Measurements from ENCODE around the gene ERRFI1. TPM values are rescaled to one million over a fixed set of nuclear protein-coding genes. Genes with fewer than 3 reads are reported as not detected.
A peak's percentile ranks its signal among the peaks of the same experiment; 100 is the strongest.

Gene ERRFI1
- total RNA-seq, 2 experiments from 2014 or later: 1.6 to 2.2 TPM

DNA sequence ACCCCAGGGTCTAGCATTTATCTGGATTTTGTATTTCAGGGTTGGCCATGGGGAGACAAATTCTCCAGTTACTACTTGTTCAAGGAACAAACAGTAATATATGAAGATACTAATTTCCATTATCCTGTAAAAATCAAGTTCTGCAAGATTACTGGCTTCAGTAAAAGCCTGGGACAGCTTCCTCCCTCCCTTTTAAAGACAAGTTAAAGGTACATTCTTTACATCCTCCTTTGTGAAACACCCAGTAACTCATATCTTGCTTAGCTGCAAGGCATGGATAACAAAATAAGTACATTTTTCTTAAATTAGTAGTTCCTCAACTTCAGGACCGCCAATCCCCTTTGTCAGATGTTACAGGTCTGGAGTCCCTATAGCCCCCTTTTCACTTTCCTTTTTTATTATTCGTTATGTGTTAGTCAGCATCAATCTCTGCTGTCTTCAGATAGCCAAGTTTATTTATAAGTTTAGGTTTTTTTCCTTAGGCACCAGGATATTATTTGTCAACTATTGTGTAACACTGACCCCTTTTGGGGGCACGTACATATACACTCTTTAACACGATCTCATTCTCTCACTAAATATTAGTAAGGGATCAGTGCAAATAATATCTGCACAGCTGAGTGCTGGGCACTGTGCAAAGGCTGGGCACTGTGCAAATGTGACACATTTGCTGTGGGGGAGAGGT lies 9.8 kb downstream of the ERRFI1 start:
- ChIA-PET CTCF (interaction anchor here (0.7 to 10.2 kb wide), 33 partner anchors 8 to 620 kb away, joined by 3 to 120 read pairs (median 6); partner anchors contain the start of gene SLC45A1), POLR2A (no interaction called here)
- DNase-seq (no peak), ATAC-seq (no peak)
- no peak overlapping the region for H3K27ac Mint-ChIP-seq
- TF ChIP-seq, protein P1, sequence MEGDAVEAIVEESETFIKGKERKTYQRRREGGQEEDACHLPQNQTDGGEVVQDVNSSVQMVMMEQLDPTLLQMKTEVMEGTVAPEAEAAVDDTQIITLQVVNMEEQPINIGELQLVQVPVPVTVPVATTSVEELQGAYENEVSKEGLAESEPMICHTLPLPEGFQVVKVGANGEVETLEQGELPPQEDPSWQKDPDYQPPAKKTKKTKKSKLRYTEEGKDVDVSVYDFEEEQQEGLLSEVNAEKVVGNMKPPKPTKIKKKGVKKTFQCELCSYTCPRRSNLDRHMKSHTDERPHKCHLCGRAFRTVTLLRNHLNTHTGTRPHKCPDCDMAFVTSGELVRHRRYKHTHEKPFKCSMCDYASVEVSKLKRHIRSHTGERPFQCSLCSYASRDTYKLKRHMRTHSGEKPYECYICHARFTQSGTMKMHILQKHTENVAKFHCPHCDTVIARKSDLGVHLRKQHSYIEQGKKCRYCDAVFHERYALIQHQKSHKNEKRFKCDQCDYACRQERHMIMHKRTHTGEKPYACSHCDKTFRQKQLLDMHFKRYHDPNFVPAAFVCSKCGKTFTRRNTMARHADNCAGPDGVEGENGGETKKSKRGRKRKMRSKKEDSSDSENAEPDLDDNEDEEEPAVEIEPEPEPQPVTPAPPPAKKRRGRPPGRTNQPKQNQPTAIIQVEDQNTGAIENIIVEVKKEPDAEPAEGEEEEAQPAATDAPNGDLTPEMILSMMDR (IDR thresholded peaks at IDR 0.05): no peak
- intact Hi-C loops (cut with micrococcal nuclease): loop anchor here (5.0 kb wide), 1 partner anchor 331 kb away; no protein-coding TSS in a partner anchor
- no peaks in the 10 kb centered on the region for H3K9me3 Mint-ChIP-seq
- H3K4me1 Mint-ChIP-seq (ENCODE audit: low read depth): peaks cover 7% of the 10 kb centered on the region
- H3K4me3 Mint-ChIP-seq: no peak overlapping the region
- H3K36me3 Mint-ChIP-seq (ENCODE audit: low read depth): no peaks in the 10 kb centered on the region
- H3K27me3 Mint-ChIP-seq: peaks cover 18% of the 10 kb centered on the region

DNA sequence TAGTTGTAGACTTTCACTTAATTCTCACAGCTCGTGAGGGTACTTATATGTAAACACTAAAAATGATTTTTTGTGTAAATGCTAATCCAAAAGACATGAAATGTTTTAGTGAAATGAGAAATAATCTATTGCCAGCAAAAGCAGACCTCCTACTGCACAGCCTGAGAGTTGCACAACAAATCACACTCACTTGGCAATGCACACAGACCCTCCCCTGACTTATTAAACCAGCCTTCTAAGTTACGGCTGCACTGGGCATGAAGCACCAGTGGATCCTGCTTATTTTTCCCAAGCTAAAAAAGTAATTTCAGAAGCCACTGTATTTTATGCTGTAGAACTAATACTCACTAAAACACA lies 10.3 kb downstream of the ERRFI1 start:
- Mint-ChIP-seq H3K4me1 (ENCODE audit: low read depth) (peaks cover 7% of the 10 kb centered on the region), H3K4me3 (no peak overlapping the region), H3K27ac (no peak overlapping the region), H3K9me3 (no peaks in the 10 kb centered on the region), H3K36me3 (ENCODE audit: low read depth) (no peaks in the 10 kb centered on the region), H3K27me3 (peaks cover 18% of the 10 kb centered on the region)
- ChIA-PET POLR2A (interaction anchor here (0.6 kb wide), 1 partner anchor 290 kb away, joined by 3 read pairs; no protein-coding TSS in a partner anchor), CTCF (interaction anchor here (0.7 to 10.2 kb wide), 41 partner anchors 8 to 711 kb away, joined by 3 to 120 read pairs (median 5); partner anchors contain the start of gene SLC45A1)
- no peak for ATAC-seq
- TF ChIP-seq, protein P1 (IDR thresholded peaks at IDR 0.05): no peak
- intact Hi-C loops (cut with micrococcal nuclease): loop anchor here (5.0 kb wide), 1 partner anchor 332 kb away; no protein-coding TSS in a partner anchor
- no peak for DNase-seq

DNA sequence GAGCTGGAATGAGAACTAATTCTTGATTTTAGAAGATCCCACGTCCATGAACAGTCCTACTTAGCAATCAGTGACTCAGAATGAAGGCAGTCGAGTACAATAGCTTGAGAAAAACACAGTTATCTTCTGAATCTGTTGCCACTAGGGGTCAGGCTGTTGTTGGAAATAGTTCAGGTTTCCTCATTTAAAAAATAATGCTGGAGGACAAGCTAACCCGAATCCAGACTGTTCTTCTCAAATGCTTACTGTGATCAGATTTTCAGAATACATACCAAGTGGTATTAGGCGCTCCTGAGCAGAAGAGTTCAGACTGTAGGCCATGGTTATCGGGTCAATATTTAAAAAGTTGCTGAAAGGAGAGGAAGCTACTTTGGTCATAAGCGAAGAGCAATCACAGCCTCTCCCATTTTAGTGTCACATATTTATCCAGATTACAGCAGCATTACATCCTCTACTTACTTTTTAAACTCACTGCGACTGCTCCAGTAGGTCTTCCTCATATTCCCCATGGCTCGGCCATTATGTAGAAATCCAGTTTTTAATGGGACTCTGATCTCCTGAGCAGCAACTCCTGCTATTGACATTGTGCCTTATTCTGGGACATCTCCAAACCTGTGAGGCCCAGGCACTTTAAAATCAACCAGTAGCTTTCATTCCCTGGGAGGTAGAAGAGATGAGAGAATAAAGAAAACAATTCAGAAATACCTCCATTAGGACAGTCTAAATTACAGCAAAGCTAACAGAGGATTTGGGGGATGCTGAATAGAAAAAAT lies 10.9 kb downstream of the ERRFI1 start:
- DNase-seq: peak; percentile 58
- no peak overlapping the region for H3K27ac Mint-ChIP-seq
- no peaks in the 10 kb centered on the region for H3K9me3 Mint-ChIP-seq
- ChIA-PET POLR2A (interaction anchor here (0.5 to 0.6 kb wide), 2 partner anchors 172 to 290 kb away, joined by 3 read pairs; no protein-coding TSS in a partner anchor), CTCF (interaction anchor here (0.7 to 10.2 kb wide), 57 partner anchors 9 to 711 kb away, joined by 3 to 120 read pairs (median 4); partner anchors contain the start of gene SLC45A1)
- peaks cover 18% of the 10 kb centered on the region for H3K27me3 Mint-ChIP-seq
- no peaks in the 10 kb centered on the region for H3K36me3 Mint-ChIP-seq (ENCODE audit: low read depth)
- TF ChIP-seq, protein P1 (IDR thresholded peaks at IDR 0.05): peak; percentile 64
- peaks cover 7% of the 10 kb centered on the region for H3K4me1 Mint-ChIP-seq (ENCODE audit: low read depth)
- no peak overlapping the region for H3K4me3 Mint-ChIP-seq
- intact Hi-C loops (cut with micrococcal nuclease): loop anchor here (5.0 kb wide), 1 partner anchor 332 kb away; no protein-coding TSS in a partner anchor
- peak; percentile 64 for ATAC-seq

DNA sequence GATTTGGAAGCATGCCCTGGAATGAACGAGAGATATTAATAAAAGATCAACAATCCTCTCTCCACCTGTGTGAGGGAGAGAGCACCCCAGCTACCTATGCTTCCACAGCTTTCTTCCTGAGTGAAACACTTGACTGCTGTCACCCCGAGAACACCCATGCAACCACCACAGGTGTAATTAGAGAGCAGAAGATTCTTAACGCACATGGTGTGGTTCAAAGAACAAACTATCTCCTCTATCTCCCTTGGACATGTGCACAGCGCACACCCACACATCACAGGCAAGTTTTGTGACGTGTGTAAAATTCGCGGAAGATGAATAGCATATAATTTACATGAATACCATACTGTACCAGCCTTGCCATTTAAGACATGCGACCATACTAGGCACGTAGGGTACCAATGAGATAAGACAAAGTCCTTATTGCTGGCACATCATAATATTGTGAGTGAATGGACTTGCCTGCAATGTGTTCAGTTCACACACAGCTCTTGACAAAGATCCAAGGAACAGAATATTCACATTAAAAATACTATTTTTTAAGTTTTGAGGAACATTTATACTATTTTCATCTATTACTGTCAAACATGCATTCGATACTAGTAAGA lies 11.6 kb downstream of the ERRFI1 start:
- TF ChIP-seq, protein P1 (IDR thresholded peaks at IDR 0.05): no peak
- ChIA-PET POLR2A (no interaction called here), CTCF (interaction anchor here (0.8 to 10.2 kb wide), 46 partner anchors 8 to 712 kb away, joined by 3 to 120 read pairs (median 5); partner anchors contain the start of gene SLC45A1)
- ATAC-seq: no peak
- no peaks in the 10 kb centered on the region for H3K36me3 Mint-ChIP-seq (ENCODE audit: low read depth)
- H3K4me1 Mint-ChIP-seq (ENCODE audit: low read depth): peaks cover 4% of the 10 kb centered on the region
- H3K4me3 Mint-ChIP-seq: no peak overlapping the region
- intact Hi-C loops (cut with micrococcal nuclease): no loop called here
- H3K27me3 Mint-ChIP-seq: peaks cover 18% of the 10 kb centered on the region
- H3K9me3 Mint-ChIP-seq: no peaks in the 10 kb centered on the region
- no peak overlapping the region for H3K27ac Mint-ChIP-seq
- no peak for DNase-seq
